H1 (cell line): Measurements from ENCODE around the gene ITPRIPL2. TPM values are rescaled to one million over a fixed set of nuclear protein-coding genes. Genes with fewer than 3 reads are reported as not detected.

ENCODE experiments used
- CTCF ChIA-PET: fragments of 300-600 bp; sonication (Branson Sonifier 250); formaldehyde crosslinking; loops from one replicate; lab custom pipeline; 2021; ENCODE audit not compliant: partially characterized antibody; lab: Charles Lee
- POLR2A ChIA-PET: fragments of 300-600 bp; sonication (Branson Sonifier 250); formaldehyde crosslinking; loops from one replicate; lab custom pipeline; 2021; ENCODE audit warnings: inconsistent platforms; ENCODE audit not compliant: partially characterized antibody; lab: Charles Lee
- DNase-seq, 2 experiments: peaks; one replicate each; pipeline versions ENCODE4 v3.0.0 to v3.0.0-alpha.2; 2010 to 2022; ENCODE audit warnings: low spot score in 2 of 2, low read depth in 1 of 2, mixed read lengths in 1 of 2
- FAIRE-seq: peaks from 2 replicates; lab custom pipeline; 2011; peaks lifted over from hg19 to GRCh38; lab: Jason Lieb, UNC
- H2AFZ ChIP-seq: 2 replicates; pipeline ENCODE4 v1.8.1; 2012; ENCODE audit warnings: low read length, inconsistent platforms
- H2AK5ac ChIP-seq: 2 replicates; pipeline ENCODE4 v1.6.1; 2013; ENCODE audit warnings: low read depth, low read length
- H2BK120ac ChIP-seq: replicated peaks from 2 replicates; pipeline ENCODE3; 2013; ENCODE audit warnings: low read depth, low read length, inconsistent platforms
- H2BK12ac ChIP-seq: 2 replicates; pipeline ENCODE4 v1.6.1; 2013; ENCODE audit warnings: low read depth, low read length
- H2BK15ac ChIP-seq: 2 replicates; pipeline ENCODE4 v1.6.1; 2013; ENCODE audit warnings: low read length
- H2BK20ac ChIP-seq: 2 replicates; pipeline ENCODE4 v1.6.1; 2013; ENCODE audit warnings: low read length
- H2BK5ac ChIP-seq: 2 replicates; pipeline ENCODE4 v1.6.1; 2013; ENCODE audit warnings: low read depth, low read length
- H3K14ac ChIP-seq: 2 replicates; pipeline ENCODE4 v1.6.1; 2013; ENCODE audit warnings: inconsistent platforms; ENCODE audit not compliant: insufficient read length
- H3K18ac ChIP-seq: 2 replicates; pipeline ENCODE4 v1.6.1; 2013; ENCODE audit warnings: low read length; ENCODE audit errors: extremely low read depth
- H3K23ac ChIP-seq: 2 replicates; pipeline ENCODE4 v1.6.1; 2013; ENCODE audit warnings: inconsistent platforms; ENCODE audit not compliant: insufficient read length
- H3K23me2 ChIP-seq: 2 replicates; pipeline ENCODE4 v1.6.1; 2013; ENCODE audit warnings: low read depth, low read length
- H3K27ac ChIP-seq: 2 replicates; pipeline ENCODE4 v1.6.1; 2011; ENCODE audit warnings: low read depth, low read length, inconsistent platforms
- H3K27me3 ChIP-seq, 4 experiments: replicated peaks in 1 of 4; 1 replicate in 1 of 4; 2 replicates in 3 of 4; pipeline versions ENCODE4 v1.6.1 to v1.8.1; 2011 to 2013; ENCODE audit warnings: low read length in 3 of 4, mild to moderate bottlenecking in 3 of 4, inconsistent platforms in 2 of 4, mixed read lengths in 2 of 4, moderate library complexity in 1 of 4; ENCODE audit not compliant: control insufficient read depth in 3 of 4, insufficient read depth in 3 of 4; ENCODE audit errors: extremely low read depth in 1 of 4
- H3K36me3 ChIP-seq, 4 experiments: 2 replicates each; pipeline versions ENCODE4 v1.6.1 to v1.8.1; 2011 to 2013; ENCODE audit warnings: mild to moderate bottlenecking in 4 of 4, low read length in 3 of 4, moderate library complexity in 2 of 4, control low read depth in 1 of 4, inconsistent platforms in 1 of 4; ENCODE audit not compliant: insufficient read depth in 4 of 4, control insufficient read depth in 2 of 4
- H3K4ac ChIP-seq: replicated peaks from 2 replicates; pipeline ENCODE3; 2013; ENCODE audit warnings: low read length, low read depth, mixed read lengths, inconsistent platforms; ENCODE audit not compliant: insufficient read length
- H3K4me1 ChIP-seq, 4 experiments: replicated peaks in 1 of 4; 1 replicate in 1 of 4; 2 replicates in 3 of 4; pipeline versions ENCODE4 v1.6.1 to v1.8.1; 2011 to 2013; ENCODE audit warnings: low read length in 3 of 4, inconsistent platforms in 2 of 4, mixed read lengths in 1 of 4; ENCODE audit not compliant: insufficient read depth in 4 of 4, control insufficient read depth in 3 of 4
- H3K4me2 ChIP-seq, 2 experiments: 2 replicates each; pipeline versions ENCODE4 v1.6.1 to v1.8.1; 2011 to 2013; ENCODE audit warnings: low read depth in 2 of 2, low read length in 2 of 2, control low read depth in 1 of 2, inconsistent platforms in 1 of 2, mild to moderate bottlenecking in 1 of 2; ENCODE audit not compliant: insufficient read depth in 1 of 2
- H3K4me3 ChIP-seq, 4 experiments: fragments of 200-600, 300-600 bp in 1 of 4; sonication (generic), shearing (Covaris generic), sonication (Bioruptor Twin) in 1 of 4; 2 replicates each; pipeline versions ENCODE4 v1.5.1 to v1.8.1; 2011 to 2016; ENCODE audit warnings: low read length in 4 of 4, low read depth in 3 of 4, control low read depth in 2 of 4, inconsistent platforms in 2 of 4, mild to moderate bottlenecking in 2 of 4, mixed read lengths in 1 of 4, moderate library complexity in 1 of 4; ENCODE audit not compliant: insufficient read depth in 2 of 4; ENCODE audit errors: extremely low read depth in 1 of 4
- H3K56ac ChIP-seq: replicated peaks from 2 replicates; pipeline ENCODE3; 2013; ENCODE audit warnings: low read depth, mild to moderate bottlenecking, mixed read lengths, low read length, inconsistent platforms; ENCODE audit not compliant: insufficient read length
- H3K79me1 ChIP-seq: 2 replicates; pipeline ENCODE4 v1.6.1; 2013; ENCODE audit warnings: low read depth, low read length, control low read depth
- H3K79me2 ChIP-seq, 2 experiments: 2 replicates each; pipeline versions ENCODE4 v1.6.1 to v1.8.1; 2012 to 2013; ENCODE audit warnings: low read length in 2 of 2, mild to moderate bottlenecking in 2 of 2, inconsistent platforms in 1 of 2; ENCODE audit not compliant: insufficient read depth in 2 of 2, control insufficient read depth in 1 of 2
- H3K9ac ChIP-seq, 4 experiments: replicated peaks in 1 of 4; 1 replicate in 1 of 4; 2 replicates in 3 of 4; pipeline versions ENCODE4 v1.6.1 to v1.8.1; 2011 to 2013; ENCODE audit warnings: low read depth in 3 of 4, low read length in 3 of 4, control low read depth in 2 of 4, mild to moderate bottlenecking in 2 of 4, moderate library complexity in 2 of 4, inconsistent platforms in 1 of 4; ENCODE audit errors: extremely low read depth in 1 of 4
- H3K9me3 ChIP-seq, 2 experiments: 2 replicates each; pipeline versions ENCODE4 v1.6.1 to v1.8.1; 2012 to 2013; ENCODE audit warnings: mild to moderate bottlenecking in 2 of 2, moderate library complexity in 2 of 2, control low read depth in 1 of 2, inconsistent platforms in 1 of 2, low read depth in 1 of 2, low read length in 1 of 2, mixed read lengths in 1 of 2; ENCODE audit not compliant: insufficient read depth in 2 of 2
- H4K20me1 ChIP-seq, 2 experiments: replicated peaks in 1 of 2; 2 replicates each; pipeline versions ENCODE3 to v1.8.1; 2011 to 2013; ENCODE audit warnings: inconsistent platforms in 2 of 2, low read length in 2 of 2, mild to moderate bottlenecking in 1 of 2; ENCODE audit not compliant: insufficient read depth in 2 of 2, control insufficient read depth in 1 of 2
- H4K5ac ChIP-seq: 2 replicates; pipeline ENCODE4 v1.6.1; 2013; ENCODE audit warnings: low read length, low read depth, mixed read lengths, inconsistent platforms; ENCODE audit not compliant: insufficient read length
- H4K8ac ChIP-seq: 2 replicates; pipeline ENCODE4 v1.8.0; 2013; ENCODE audit warnings: mild to moderate bottlenecking, moderate library complexity, low read length, inconsistent platforms; ENCODE audit not compliant: insufficient read depth; ENCODE audit errors: extremely low read depth
- H4K91ac ChIP-seq: replicated peaks from 2 replicates; pipeline ENCODE3; 2013; ENCODE audit warnings: low read length, mixed read lengths, inconsistent platforms; ENCODE audit not compliant: insufficient read length
- BACH1 ChIP-seq: IDR thresholded peaks from 2 replicates; pipeline ENCODE4 v1.6.1; 2012; ENCODE audit warnings: low read length, improper control_type of control experiment
- EP300 ChIP-seq, 2 experiments: IDR thresholded peaks; 1 replicate in 1 of 2; 2 replicates in 1 of 2; pipeline ENCODE4 v1.6.1; 2011 to 2012; ENCODE audit warnings: low read depth in 2 of 2, low read length in 2 of 2, mild to moderate bottlenecking in 2 of 2, borderline replicate concordance in 1 of 2, inconsistent platforms in 1 of 2, moderate library complexity in 1 of 2
- GABPA ChIP-seq: IDR thresholded peaks from 2 replicates; pipeline ENCODE4 v1.6.1; 2011; ENCODE audit warnings: mild to moderate bottlenecking, low read length, moderate library complexity, borderline replicate concordance; ENCODE audit not compliant: insufficient read depth
- HDAC2 ChIP-seq, 2 experiments: fragments of 300-600 bp in 1 of 2; sonication (generic) in 1 of 2; IDR thresholded peaks; 2 replicates each; pipeline ENCODE4 v1.6.1; 2011 to 2012; ENCODE audit warnings: low read depth in 2 of 2, low read length in 2 of 2, mild to moderate bottlenecking in 2 of 2, moderate library complexity in 2 of 2, borderline replicate concordance in 1 of 2, inconsistent platforms in 1 of 2
- RAD21 ChIP-seq, 2 experiments: IDR thresholded peaks in 1 of 2; conservative IDR thresholded peaks in 1 of 2; 2 replicates each; pipeline ENCODE4 v1.6.1; 2011; ENCODE audit warnings: low read depth in 2 of 2, low read length in 2 of 2, improper control_type of control experiment in 1 of 2, inconsistent platforms in 1 of 2, mild to moderate bottlenecking in 1 of 2, moderate library complexity in 1 of 2
- RXRA ChIP-seq: IDR thresholded peaks from 2 replicates; pipeline ENCODE4 v1.6.1; 2011; ENCODE audit warnings: low read depth, mild to moderate bottlenecking, low read length, moderate library complexity; ENCODE audit not compliant: insufficient read depth
- SIN3A ChIP-seq, 2 experiments: IDR thresholded peaks in 1 of 2; conservative IDR thresholded peaks in 1 of 2; 2 replicates each; pipeline ENCODE4 v1.6.1; 2011 to 2012; ENCODE audit warnings: low read length in 2 of 2, improper control_type of control experiment in 1 of 2, low read depth in 1 of 2, mild to moderate bottlenecking in 1 of 2
- TBP ChIP-seq: IDR thresholded peaks from 2 replicates; pipeline ENCODE4 v1.6.1; 2011; ENCODE audit warnings: low read depth, low read length, improper control_type of control experiment
- WGBS, 2 experiments: shearing (Covaris generic) in 1 of 2; methylation state at CpG; one replicate each; pipeline versions ENCODE4 v1.1.6 to v1.1.7; 2013 to 2015; ENCODE audit warnings: low lambda C conversion rate in 2 of 2, mixed read lengths in 2 of 2, inconsistent platforms in 1 of 2, low coverage in 1 of 2, missing lambda C conversion rate in 1 of 2; ENCODE audit not compliant: insufficient replicate concordance in 2 of 2, insufficient coverage in 1 of 2, insufficient read length in 1 of 2; ENCODE audit errors: extremely low coverage in 1 of 2, missing lambda C conversion rate in 1 of 2; 5-methylcytosine and 5-hydroxymethylcytosine counted together
- polyA plus RNA-seq, 7 experiments: library from polyadenylated mRNA; depleted of rRNA in 3 of 7; stranded (reverse) in 5 of 7; unstranded in 2 of 7; fragments of >200 nt in 5 of 7; fragments of 200-250 nt in 2 of 7; gene quantifications; 1 replicate in 5 of 7; 2 replicates in 1 of 7; 4 replicates in 1 of 7; pipeline versions ENCODE4 v1.2.1 to v1.2.3, GENCODE V29; 2011 to 2013; ENCODE audit warnings: missing spikeins in 2 of 7, mixed read lengths in 2 of 7
- total RNA-seq: library from RNA; stranded (reverse); fragmentation: NEBNext Ultra II Directional; extraction: Animal tissue kit (Norgen Biotek cat#: 25700); gene quantifications from 2 replicates; pipeline ENCODE4 v1.2.1, GENCODE V29; 2021
- TF ChIP-seq, protein P1 (sequence below): IDR thresholded peaks from 2 replicates; pipeline ENCODE4 v1.6.1; 2011; ENCODE audit warnings: low read depth, mild to moderate bottlenecking, low read length; ENCODE audit not compliant: insufficient read depth

Gene ITPRIPL2
- total and polyA plus RNA-seq, 2 of the 8 experiments (the other 6 are each of a cell fraction or from before 2014, with no cell fraction given): 1.1 to 3.4 TPM

DNA sequence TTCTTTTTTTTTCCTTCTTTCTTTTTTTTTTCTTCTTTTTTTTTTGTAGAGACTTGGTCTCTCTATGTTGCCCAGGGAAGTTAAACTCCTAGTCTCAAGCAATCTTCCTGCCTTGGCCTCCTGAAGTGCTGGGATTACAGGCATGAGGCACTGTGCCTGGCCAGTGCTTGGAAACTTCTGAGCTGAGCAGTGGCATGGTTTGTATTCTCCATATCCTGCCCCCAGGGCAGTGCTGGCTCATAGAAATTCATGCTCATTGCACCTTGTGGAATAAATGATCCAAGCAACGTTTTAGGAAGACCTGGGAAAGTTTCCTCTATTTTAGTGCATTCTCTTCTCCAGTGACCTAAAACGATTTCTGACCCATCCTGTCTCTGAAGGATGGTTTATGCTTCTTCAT, 37.5 kb downstream of the ITPRIPL2 start:
- Histone ChIP-seq H2AK5ac (no peak overlapping the region), H4K91ac (no peak overlapping the region), H3K56ac (no peak overlapping the region), H3K27me3 (no peaks in the 10 kb centered on the region), H2BK120ac (no peak overlapping the region), H4K20me1 (no peaks in the 10 kb centered on the region), H3K4ac (no peak overlapping the region), H3K36me3 (no peaks in the 10 kb centered on the region), H3K4me3 (no peak overlapping the region), H4K5ac (no peak overlapping the region), H4K8ac (no peak overlapping the region), H2BK5ac (no peak overlapping the region), H3K23ac (no peak overlapping the region), H3K18ac (no peak overlapping the region), H3K27ac (no peak overlapping the region), H3K9me3 (peaks cover 9 to 12% of the 10 kb centered on the region in 2 experiments; a peak in 3 of 4 replicates), H3K23me2 (no peaks in the 10 kb centered on the region), H2BK12ac (no peak overlapping the region), H3K4me1 (no peaks in the 10 kb centered on the region), H2BK15ac (no peak overlapping the region), H3K14ac (no peak overlapping the region), H3K79me2 (no peaks in the 10 kb centered on the region), H2BK20ac (no peak overlapping the region), H3K4me2 (no peak overlapping the region), H2AFZ (no peak overlapping the region), H3K79me1 (no peaks in the 10 kb centered on the region), H3K9ac (no peak overlapping the region)
- WGBS, 2 experiments: 82% methylated on average over 2 of the region's 2 CpGs; no CpG with 5 or more reads in 1 of the 2 experiments
- CTCF ChIA-PET: interaction anchor here (1.0 to 1.7 kb wide), 3 partner anchors 12 to 39 kb away, joined by 3 to 4 read pairs (median 3); no protein-coding TSS in a partner anchor
- POLR2A ChIA-PET: no interaction called here
- TF ChIP-seq, protein P1, sequence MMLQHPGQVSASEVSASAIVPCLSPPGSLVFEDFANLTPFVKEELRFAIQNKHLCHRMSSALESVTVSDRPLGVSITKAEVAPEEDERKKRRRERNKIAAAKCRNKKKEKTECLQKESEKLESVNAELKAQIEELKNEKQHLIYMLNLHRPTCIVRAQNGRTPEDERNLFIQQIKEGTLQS: no peak
- TF ChIP-seq BACH1 (no peak), HDAC2 (IDR thresholded peaks at IDR 0.05; ENCODE audit: borderline replicate concordance in 1 of 2, low read depth in 2 of 2, low read length in 2 of 2) (no peak), RXRA (no peak), RAD21 (IDR thresholded peaks at IDR 0.05 in 1 of 2, conservative IDR thresholded peaks at IDR 0.05 in 1 of 2; ENCODE audit: low read depth in 2 of 2, low read length in 2 of 2) (no peak), GABPA (no peak), SIN3A (conservative IDR thresholded peaks at IDR 0.05 in 1 of 2, IDR thresholded peaks at IDR 0.05 in 1 of 2; ENCODE audit: low read depth in 1 of 2, low read length in 2 of 2) (no peak), TBP (no peak), EP300 (IDR thresholded peaks at IDR 0.05; ENCODE audit: borderline replicate concordance in 1 of 2, low read depth in 2 of 2, low read length in 2 of 2) (no peak)
- no peak for DNase-seq
- FAIRE-seq: no peak
